BLaER1 (cell line): ENCODE measurements around the gene GARNL3.

Experiments used
- H3K27ac ChIP-seq: shearing (Covaris generic); formaldehyde crosslinking; 2 replicates; pipeline ENCODE4 v1.8.1; 2022
- H3K27me3 ChIP-seq: shearing (Covaris generic); formaldehyde crosslinking; 2 replicates; pipeline ENCODE4 v1.8.1; 2022
- H3K36me3 ChIP-seq: shearing (Covaris generic); formaldehyde crosslinking; 2 replicates; pipeline ENCODE4 v1.8.1; 2022
- H3K4me1 ChIP-seq: shearing (Covaris generic); formaldehyde crosslinking; 2 replicates; pipeline ENCODE4 v1.8.1; 2022
- H3K4me2 ChIP-seq: shearing (Covaris generic); formaldehyde crosslinking; 2 replicates; pipeline ENCODE4 v1.8.1; 2022
- H3K4me3 ChIP-seq: shearing (Covaris generic); formaldehyde crosslinking; 2 replicates; pipeline ENCODE4 v1.8.1; 2022
- H3K9ac ChIP-seq: shearing (Covaris generic); formaldehyde crosslinking; 2 replicates; pipeline ENCODE4 v1.8.1; 2022
- H3K9me3 ChIP-seq: shearing (Covaris generic); formaldehyde crosslinking; 2 replicates; pipeline ENCODE4 v1.8.1; 2022
- H4K20me1 ChIP-seq: shearing (Covaris generic); formaldehyde crosslinking; 2 replicates; pipeline ENCODE4 v1.8.1; 2022
- Cebpa-rat ChIP-seq: shearing (Covaris generic); IDR thresholded peaks from 2 replicates; pipeline ENCODE4 v1.8.1; 2022

Gene GARNL3

DNA sequence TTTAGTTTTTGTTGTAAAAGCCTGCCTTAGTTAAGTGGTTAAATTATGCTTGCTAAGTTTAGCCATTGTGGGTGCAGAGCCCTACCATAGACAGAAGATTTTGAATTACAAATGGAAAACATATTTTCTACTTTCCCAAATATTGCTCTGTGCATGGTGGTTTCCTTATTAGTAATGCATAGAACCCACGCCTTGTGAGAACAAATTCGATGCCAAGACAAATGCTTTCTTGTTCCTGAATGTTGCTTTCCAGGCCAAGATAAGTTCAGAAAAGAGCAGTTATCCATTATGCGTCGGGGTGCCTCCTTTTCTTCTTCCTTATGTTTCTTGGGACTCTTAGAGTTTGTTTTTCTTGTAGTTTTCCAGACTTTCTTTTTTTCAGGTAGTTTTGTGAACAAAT lies 31.0 kb upstream of the GARNL3 start:
- Histone ChIP-seq H3K9me3 (no peaks in the 10 kb centered on the region), H3K4me2 (no peak overlapping the region), H3K4me1 (no peaks in the 10 kb centered on the region), H3K36me3 (no peaks in the 10 kb centered on the region), H3K4me3 (no peak overlapping the region), H3K27me3 (no peaks in the 10 kb centered on the region), H4K20me1 (0 out of 2 replicates have a peak, but pooled peaks cover 5% of the 10 kb centered on the region), H3K9ac (no peak overlapping the region), H3K27ac (no peak overlapping the region)
- TF ChIP-seq Cebpa-rat: no peak

DNA sequence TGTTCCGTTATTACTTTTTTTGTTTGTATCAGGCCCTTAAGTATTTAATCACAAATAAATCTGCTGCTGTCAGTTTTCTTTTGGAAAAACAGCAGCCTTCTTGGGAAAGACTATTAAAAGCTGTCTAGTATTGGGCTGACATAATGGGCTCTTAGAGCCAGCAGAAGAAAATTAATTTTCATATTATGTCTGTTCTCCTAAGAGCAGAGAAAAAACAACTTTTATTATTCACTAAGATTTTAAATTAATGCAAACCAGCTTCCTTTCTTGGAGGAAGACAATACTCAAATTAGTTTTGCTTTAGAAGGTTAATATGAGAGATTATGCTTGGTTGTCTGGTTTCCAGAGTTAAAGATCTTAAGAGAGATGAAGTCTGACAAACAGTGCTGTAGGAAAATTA lies 30.6 kb upstream of the GARNL3 start:
- Histone ChIP-seq H3K27ac (no peak overlapping the region), H3K36me3 (no peaks in the 10 kb centered on the region), H3K27me3 (no peaks in the 10 kb centered on the region), H3K9ac (no peak overlapping the region), H3K4me3 (no peak overlapping the region), H3K4me2 (no peak overlapping the region), H3K4me1 (no peaks in the 10 kb centered on the region), H4K20me1 (0 out of 2 replicates have a peak, but pooled peaks cover 5% of the 10 kb centered on the region), H3K9me3 (no peaks in the 10 kb centered on the region)
- TF ChIP-seq Cebpa-rat: no peak

DNA sequence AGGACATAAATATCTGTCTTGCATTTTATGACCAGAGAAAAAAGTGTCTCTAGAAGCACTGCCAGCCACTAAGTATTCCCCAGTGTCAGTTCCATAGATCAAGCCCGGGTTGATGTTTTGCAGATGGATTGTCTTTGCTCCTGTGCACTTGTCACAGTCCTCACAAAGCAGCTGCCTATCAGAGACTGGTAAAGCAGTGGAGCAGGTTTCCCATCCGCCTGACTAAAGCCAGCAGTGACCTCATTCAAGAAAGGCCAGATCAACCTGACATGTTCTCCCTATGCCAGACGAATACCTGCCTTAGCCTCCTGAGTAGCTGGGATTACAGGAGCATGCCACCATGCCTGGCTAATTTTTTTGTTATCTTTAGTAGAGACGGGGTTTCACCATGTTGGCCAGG lies 26.8 kb upstream of the GARNL3 start:
- Histone ChIP-seq H3K36me3 (no peaks in the 10 kb centered on the region), H3K4me2 (no peak overlapping the region), H4K20me1 (no peaks in the 10 kb centered on the region), H3K4me1 (no peaks in the 10 kb centered on the region), H3K27me3 (no peaks in the 10 kb centered on the region), H3K9me3 (no peaks in the 10 kb centered on the region), H3K9ac (no peak overlapping the region), H3K4me3 (no peak overlapping the region), H3K27ac (no peak overlapping the region)
- no peak for TF ChIP-seq Cebpa-rat

DNA sequence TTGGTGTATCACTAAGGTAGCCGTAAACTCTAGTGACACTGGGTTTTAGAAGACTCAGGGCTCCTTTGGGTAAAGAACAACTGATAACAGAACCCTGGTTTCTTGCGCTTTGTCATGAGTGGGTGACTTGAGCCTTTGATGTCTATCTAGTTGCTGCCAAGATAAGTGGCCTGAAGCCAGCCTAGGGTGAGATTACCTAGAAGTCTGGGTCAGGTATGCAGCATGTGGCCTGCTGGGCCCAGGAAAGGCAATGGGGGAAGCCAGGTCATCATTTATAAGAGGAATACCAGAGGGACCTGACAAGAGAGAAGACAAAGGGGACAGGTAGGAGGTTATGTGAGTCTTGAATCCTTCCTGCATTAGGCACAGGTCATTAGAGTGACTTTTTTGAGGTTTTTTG lies 23.2 kb upstream of the GARNL3 start:
- H3K4me3 ChIP-seq: no peak overlapping the region
- no peaks in the 10 kb centered on the region for H3K9me3 ChIP-seq
- TF ChIP-seq Cebpa-rat: no peak
- no peak overlapping the region for H3K9ac ChIP-seq
- peaks cover 6% of the 10 kb centered on the region for H3K4me1 ChIP-seq
- H4K20me1 ChIP-seq: no peaks in the 10 kb centered on the region
- no peaks in the 10 kb centered on the region for H3K27me3 ChIP-seq
- H3K27ac ChIP-seq: no peak overlapping the region
- no peaks in the 10 kb centered on the region for H3K36me3 ChIP-seq
- H3K4me2 ChIP-seq: no peak overlapping the region

DNA sequence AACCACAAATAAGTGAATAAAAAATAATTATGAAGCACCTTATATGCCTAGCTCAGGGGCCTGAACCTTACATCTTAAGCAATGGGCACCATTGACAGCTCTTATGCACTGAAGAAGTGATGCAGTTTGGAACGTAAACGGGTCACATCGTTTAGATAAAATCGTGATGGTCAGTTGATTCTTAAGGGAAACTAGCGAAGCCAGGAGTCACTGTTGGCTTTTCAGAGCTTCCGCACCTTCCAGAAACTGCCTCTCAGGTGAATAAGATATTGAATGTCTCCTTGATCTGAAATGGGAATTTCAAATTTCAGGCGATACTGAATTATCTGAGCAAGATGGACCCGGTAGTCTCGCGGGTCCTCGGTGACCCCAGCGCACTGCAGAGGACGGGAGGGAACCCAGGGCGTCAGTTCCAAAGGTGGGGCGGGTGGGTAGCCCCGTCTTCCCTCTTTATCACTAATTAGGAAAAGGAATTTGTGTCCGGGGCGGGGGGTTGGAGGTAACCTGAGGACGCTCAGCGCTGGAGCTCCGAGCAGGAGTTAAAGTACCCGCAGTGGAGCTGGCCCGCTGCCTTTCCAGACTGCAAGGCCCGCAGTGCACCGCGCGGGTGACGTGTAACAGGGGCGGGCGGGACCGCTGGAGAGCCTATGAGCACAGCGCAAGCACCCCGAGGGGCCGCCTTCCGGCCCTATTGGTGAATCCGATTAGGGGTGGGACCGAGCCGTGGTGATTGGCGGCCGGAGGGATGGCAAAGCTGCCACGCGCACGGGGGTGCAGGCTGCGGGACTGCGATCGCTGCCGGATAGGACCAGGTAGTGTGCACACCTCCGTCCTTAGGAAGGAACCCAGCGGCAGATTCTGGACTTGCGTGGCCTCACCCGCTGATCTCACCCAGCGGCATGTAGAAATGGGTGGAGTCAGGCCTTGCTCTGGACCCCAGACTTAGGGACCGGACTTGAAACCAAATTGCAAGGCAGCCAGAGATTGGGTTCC lies 19.7 kb upstream of the GARNL3 start:
- H4K20me1 ChIP-seq: no peaks in the 10 kb centered on the region
- H3K36me3 ChIP-seq: no peaks in the 10 kb centered on the region
- no peak for TF ChIP-seq Cebpa-rat
- H3K27ac ChIP-seq: 0 out of 2 replicates have a peak overlapping the region, but pooled peaks have one; percentile 43
- peak overlapping the region; percentile 46 for H3K9ac ChIP-seq
- H3K4me3 ChIP-seq: peak overlapping the region; percentile 67
- no peaks in the 10 kb centered on the region for H3K9me3 ChIP-seq
- H3K4me1 ChIP-seq: peaks cover 9% of the 10 kb centered on the region
- no peaks in the 10 kb centered on the region for H3K27me3 ChIP-seq
- peak overlapping the region; percentile 83 for H3K4me2 ChIP-seq

DNA sequence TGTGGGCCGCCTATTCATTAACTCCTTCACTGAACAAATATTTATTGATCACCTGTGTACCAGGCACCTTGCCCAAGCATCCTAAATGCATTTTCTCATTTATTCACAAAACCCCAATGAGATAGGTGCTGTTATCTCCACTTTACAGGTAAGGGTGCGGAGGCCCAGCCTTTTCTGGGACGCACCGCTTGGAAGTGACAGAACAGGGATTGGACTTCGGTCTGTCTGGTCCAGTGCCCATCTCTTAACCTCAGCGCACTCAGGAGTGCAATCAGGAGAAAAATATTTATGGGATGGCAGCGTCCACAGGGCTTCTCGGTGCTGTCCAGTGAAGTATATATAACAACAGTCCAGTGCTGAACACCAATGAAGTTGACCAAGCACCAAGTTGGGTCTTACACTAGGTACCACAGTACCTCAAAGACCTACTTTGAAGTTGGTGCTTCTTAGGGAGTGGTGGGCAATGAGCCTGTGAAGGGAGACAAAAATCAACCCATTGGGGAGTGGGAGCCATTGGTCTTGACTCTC lies 18.9 kb upstream of the GARNL3 start:
- no peaks in the 10 kb centered on the region for H4K20me1 ChIP-seq
- no peaks in the 10 kb centered on the region for H3K36me3 ChIP-seq
- peak overlapping the region; percentile 67 for H3K4me3 ChIP-seq
- H3K4me1 ChIP-seq: peaks cover 15% of the 10 kb centered on the region
- H3K9ac ChIP-seq: peak overlapping the region; percentile 46; the same call in 1 of the 2 replicates
- H3K4me2 ChIP-seq: peak overlapping the region; percentile 83
- no peak for TF ChIP-seq Cebpa-rat
- no peaks in the 10 kb centered on the region for H3K9me3 ChIP-seq
- no peak overlapping the region for H3K27ac ChIP-seq
- no peaks in the 10 kb centered on the region for H3K27me3 ChIP-seq

DNA sequence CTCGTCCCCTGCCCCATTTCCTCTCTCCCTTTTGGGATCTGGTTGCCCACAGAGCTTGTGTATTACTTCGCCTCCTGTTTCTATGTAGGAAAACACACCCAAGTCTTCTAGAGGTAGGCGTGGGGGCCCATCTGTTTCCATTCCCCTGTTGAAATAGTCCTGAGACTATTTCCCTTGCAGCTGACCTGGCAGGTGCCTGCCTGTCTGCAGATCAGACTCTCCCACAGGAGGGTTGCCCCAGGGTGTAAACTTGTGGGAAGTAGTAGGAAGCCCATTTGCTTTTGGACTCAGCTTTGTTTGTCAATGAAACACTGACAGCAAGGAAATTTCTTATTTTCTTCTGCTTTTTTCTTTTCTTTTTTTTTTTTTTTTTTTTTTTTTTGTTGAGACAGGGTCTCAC lies 16.3 kb upstream of the GARNL3 start:
- Histone ChIP-seq H3K27me3 (no peaks in the 10 kb centered on the region), H3K27ac (no peak overlapping the region), H3K9me3 (no peaks in the 10 kb centered on the region), H3K4me2 (no peak overlapping the region), H3K36me3 (no peaks in the 10 kb centered on the region), H3K4me3 (no peak overlapping the region), H4K20me1 (no peaks in the 10 kb centered on the region), H3K4me1 (peaks cover 15% of the 10 kb centered on the region), H3K9ac (no peak overlapping the region)
- no peak for TF ChIP-seq Cebpa-rat

DNA sequence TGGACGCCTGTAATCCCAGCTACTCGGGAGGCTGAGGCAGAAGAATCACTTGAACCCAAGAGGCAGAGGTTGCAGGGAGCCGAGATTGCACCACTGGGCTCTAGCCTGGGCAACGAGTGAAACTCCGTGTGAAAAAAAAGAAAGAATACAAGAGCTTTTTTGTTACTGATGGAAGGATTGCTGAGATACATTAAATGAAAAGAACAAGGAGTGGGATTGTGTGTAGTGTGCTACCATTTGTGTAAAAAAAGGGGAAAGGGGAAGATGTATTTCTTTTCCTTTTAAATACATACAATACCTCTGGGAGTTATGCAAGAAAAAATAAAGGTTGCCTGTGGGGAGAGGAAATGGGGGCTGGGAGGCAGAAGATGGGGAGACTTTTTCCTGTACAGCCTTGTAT lies 14.7 kb upstream of the GARNL3 start:
- Histone ChIP-seq H3K9me3 (no peaks in the 10 kb centered on the region), H3K4me1 (peaks cover 15% of the 10 kb centered on the region), H4K20me1 (no peaks in the 10 kb centered on the region), H3K36me3 (no peaks in the 10 kb centered on the region), H3K27ac (no peak overlapping the region), H3K9ac (no peak overlapping the region), H3K4me2 (peak overlapping the region; percentile 55), H3K4me3 (no peak overlapping the region), H3K27me3 (no peaks in the 10 kb centered on the region)
- no peak for TF ChIP-seq Cebpa-rat

DNA sequence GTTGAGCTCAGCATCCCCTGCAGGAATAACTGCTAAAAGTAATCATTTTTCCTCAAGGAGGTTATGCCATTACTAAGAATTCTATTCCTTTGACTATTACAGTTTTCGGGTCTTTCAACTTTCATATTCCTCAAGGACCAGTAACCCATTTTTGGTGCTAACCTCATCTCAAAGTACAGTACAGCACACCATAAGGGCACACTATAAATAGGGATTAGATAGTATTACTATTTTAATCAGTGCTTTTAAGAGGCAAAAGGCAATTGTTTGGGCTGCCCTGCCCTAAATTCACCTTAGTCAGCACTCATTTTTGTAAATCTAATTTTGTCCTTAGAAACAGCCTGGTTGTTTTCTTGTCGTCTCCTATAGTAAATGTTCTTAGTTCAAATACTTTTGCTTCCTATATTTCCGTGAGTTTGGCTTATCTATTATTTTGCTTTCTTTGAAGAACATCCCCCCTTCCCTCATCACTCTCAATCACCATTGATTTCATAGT lies 13.6 kb upstream of the GARNL3 start:
- no peak overlapping the region for H3K27ac ChIP-seq
- H3K36me3 ChIP-seq: no peaks in the 10 kb centered on the region
- H3K9me3 ChIP-seq: no peaks in the 10 kb centered on the region
- H3K4me2 ChIP-seq: no peak overlapping the region
- no peaks in the 10 kb centered on the region for H3K27me3 ChIP-seq
- no peak for TF ChIP-seq Cebpa-rat
- H3K4me1 ChIP-seq: peaks cover 9% of the 10 kb centered on the region
- no peaks in the 10 kb centered on the region for H4K20me1 ChIP-seq
- no peak overlapping the region for H3K9ac ChIP-seq
- no peak overlapping the region for H3K4me3 ChIP-seq
